Upper lobe of right lung (tissue), 1 donor: ENCODE measurements around the gene ANKRD7. TPM values are rescaled to one million over a fixed set of nuclear protein-coding genes. Genes with fewer than 3 reads are reported as not detected.
"Not testable (repeated sequence)": the region's sequence is repeated elsewhere in the genome, so short reads cannot be mapped to it uniquely, and the experiment has no call there.

Experiments used
- ATAC-seq: fragments of 200-7000 bp; cut with Tn5 transposase; one replicate; pipeline ENCODE4 v1.9.1; 2020; ENCODE audit warnings: mild to moderate bottlenecking, moderate library complexity
- DNase-seq: peaks from one replicate; pipeline ENCODE4 v3.0.0-alpha.2; 2020
- H3K27ac ChIP-seq: fragments of 200-600 bp; one replicate; pipeline ENCODE4 v1.8.0; 2022
- H3K27me3 ChIP-seq: fragments of 200-600 bp; one replicate; pipeline ENCODE4 v1.8.0; 2022; ENCODE audit warnings: mild to moderate bottlenecking
- H3K36me3 ChIP-seq: fragments of 200-600 bp; one replicate; pipeline ENCODE4 v1.8.0; 2022
- H3K4me1 ChIP-seq: fragments of 200-600 bp; one replicate; pipeline ENCODE4 v1.8.0; 2022
- H3K4me3 ChIP-seq: fragments of 200-600 bp; one replicate; pipeline ENCODE4 v1.8.0; 2022; ENCODE audit warnings: mild to moderate bottlenecking
- H3K9me3 ChIP-seq: fragments of 200-600 bp; one replicate; pipeline ENCODE4 v1.8.0; 2022
- intact Hi-C: fragments of 100-400 bp; cut with DNase I; formaldehyde crosslinking; loops from one replicate; pipeline ENCODE4 v1.11.0; 2022
- total RNA-seq: library from RNA; stranded (reverse); fragmentation: NEBNext Ultra II Directional; extraction: Animal tissue kit (Norgen Biotek cat#: 25700); gene quantifications from one replicate; pipeline ENCODE4 v1.2.1, GENCODE V29; 2021
- TF ChIP-seq, protein P1 (sequence below): fragments of 200-600 bp; IDR thresholded peaks from one replicate; pipeline ENCODE4 v1.8.0; 2022; ENCODE audit warnings: antibody characterized with exemption
- donor health status: DM: no; HTN: yes; CAD: no; lungs with severe emphysema.

The ANKRD7 gene
- total RNA-seq, 1 donor from 2014 or later: not detected

DNA sequence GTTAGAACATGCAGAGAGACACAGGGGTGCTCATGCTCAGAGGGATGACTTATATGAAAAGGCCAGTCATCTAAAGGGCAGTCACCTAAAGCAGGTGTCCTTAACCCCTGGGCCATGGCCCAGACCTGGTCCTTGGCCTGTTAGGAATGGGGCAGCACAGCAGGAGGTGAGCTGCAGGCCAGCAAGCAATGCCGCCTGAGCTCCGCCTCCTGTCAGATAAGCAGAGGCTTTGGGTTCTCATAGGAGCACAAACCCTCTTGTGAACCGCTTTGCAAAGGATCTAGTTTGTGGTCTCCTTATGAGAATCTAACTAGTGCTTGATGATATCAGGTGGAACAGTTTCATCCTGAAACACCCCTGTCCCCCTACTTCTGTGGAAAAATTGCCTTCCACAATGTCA lies 14.5 kb downstream of the ANKRD7 start:
- no peaks in the 10 kb centered on the region for H3K36me3 ChIP-seq
- DNase-seq: no peak
- no peaks in the 10 kb centered on the region for H3K4me1 ChIP-seq
- no peak for ATAC-seq
- no peak overlapping the region for H3K4me3 ChIP-seq
- no peaks in the 10 kb centered on the region for H3K9me3 ChIP-seq
- H3K27ac ChIP-seq: no peak overlapping the region
- no peaks in the 10 kb centered on the region for H3K27me3 ChIP-seq
- intact Hi-C loops: no loop called here
- TF ChIP-seq, protein P1, sequence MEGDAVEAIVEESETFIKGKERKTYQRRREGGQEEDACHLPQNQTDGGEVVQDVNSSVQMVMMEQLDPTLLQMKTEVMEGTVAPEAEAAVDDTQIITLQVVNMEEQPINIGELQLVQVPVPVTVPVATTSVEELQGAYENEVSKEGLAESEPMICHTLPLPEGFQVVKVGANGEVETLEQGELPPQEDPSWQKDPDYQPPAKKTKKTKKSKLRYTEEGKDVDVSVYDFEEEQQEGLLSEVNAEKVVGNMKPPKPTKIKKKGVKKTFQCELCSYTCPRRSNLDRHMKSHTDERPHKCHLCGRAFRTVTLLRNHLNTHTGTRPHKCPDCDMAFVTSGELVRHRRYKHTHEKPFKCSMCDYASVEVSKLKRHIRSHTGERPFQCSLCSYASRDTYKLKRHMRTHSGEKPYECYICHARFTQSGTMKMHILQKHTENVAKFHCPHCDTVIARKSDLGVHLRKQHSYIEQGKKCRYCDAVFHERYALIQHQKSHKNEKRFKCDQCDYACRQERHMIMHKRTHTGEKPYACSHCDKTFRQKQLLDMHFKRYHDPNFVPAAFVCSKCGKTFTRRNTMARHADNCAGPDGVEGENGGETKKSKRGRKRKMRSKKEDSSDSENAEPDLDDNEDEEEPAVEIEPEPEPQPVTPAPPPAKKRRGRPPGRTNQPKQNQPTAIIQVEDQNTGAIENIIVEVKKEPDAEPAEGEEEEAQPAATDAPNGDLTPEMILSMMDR: no peak

DNA sequence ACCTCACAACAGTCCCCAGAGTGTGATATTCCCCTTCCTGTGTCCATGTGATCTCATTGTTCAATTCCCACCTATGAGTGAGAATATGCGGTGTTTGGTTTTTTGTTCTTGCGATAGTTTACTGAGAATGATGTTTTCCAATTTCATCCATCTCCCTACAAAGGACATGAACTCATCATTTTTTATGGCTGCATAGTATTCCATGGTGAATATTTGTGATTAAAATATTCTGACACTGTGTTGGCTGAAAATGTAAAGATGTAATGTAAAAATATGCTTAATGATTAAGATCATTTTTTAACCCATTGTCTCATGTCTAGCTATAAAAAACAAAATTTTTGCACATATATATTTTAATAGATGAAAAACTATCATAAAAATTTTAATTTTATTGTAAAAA lies 15.8 kb downstream of the ANKRD7 start:
- intact Hi-C loops, H3K27ac ChIP-seq, H3K4me3 ChIP-seq, H3K4me1 ChIP-seq, ATAC-seq, H3K9me3 ChIP-seq, H3K36me3 ChIP-seq, DNase-seq, H3K27me3 ChIP-seq: not testable (repeated sequence)

DNA sequence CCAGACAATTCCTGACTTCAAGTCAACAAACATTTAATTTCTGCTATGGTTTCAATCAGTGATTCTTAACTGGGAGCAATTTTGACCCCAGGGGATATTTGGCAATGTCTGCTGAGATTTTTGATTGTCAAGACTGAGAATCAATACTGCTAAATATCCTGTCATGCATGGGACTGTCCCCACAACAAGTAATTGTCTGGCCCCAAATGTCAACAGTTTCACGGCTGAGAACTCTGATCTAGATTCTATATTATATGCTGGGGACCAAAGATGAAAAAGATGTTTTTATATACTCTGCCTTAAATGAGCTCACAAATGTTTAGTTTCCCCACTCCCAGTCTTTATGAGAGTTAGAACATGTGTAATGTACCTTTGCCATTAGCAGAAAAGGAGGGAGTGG lies 19.2 kb downstream of the ANKRD7 start:
- Histone ChIP-seq H3K27ac (no peak overlapping the region), H3K4me1 (no peaks in the 10 kb centered on the region), H3K36me3 (no peaks in the 10 kb centered on the region), H3K9me3 (no peaks in the 10 kb centered on the region), H3K27me3 (no peaks in the 10 kb centered on the region), H3K4me3 (no peak overlapping the region)
- TF ChIP-seq, protein P1: no peak
- intact Hi-C loops: no loop called here
- DNase-seq: no peak
- ATAC-seq: no peak

DNA sequence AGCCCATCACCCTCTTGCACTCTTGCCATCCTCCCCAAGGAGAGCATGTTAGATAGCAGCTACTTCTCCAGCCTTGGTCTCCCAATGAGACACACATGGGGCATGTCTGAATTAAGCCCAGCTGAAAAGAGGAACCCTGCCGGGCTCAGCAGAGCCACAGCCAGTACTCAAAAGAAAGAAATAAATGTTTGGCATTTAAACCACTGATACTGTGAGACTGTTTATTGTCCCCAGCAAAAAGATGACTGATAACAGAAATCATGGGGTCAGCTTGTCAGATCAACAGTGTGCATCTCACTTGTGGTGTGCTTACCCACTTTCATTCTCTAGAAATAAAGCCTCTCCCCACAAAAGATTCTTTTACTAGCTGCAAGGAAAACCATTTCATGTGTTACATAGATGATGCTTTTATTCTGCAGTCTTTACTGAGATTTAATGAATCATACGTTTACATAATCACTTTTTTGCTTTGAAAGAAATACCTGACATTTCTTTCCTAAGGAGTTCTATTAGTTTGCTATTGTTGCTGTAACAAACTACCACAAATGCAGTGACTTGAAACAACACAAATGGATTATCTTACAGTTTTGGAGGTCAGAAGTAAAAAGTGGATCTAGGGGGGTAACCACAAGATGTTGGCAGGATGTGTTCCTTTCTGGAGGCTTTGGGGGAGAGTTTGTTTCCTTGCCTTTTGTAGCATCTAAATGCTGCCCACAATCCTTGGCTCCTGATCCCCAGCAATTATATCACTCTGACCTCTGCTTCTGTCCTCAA lies 20.9 kb downstream of the ANKRD7 start:
- no peak overlapping the region for H3K27ac ChIP-seq
- ATAC-seq: no peak
- DNase-seq: no peak
- no peaks in the 10 kb centered on the region for H3K4me1 ChIP-seq
- H3K36me3 ChIP-seq: no peaks in the 10 kb centered on the region
- intact Hi-C loops: no loop called here
- TF ChIP-seq, protein P1: no peak
- H3K27me3 ChIP-seq: no peaks in the 10 kb centered on the region
- H3K4me3 ChIP-seq: no peak overlapping the region
- no peaks in the 10 kb centered on the region for H3K9me3 ChIP-seq

DNA sequence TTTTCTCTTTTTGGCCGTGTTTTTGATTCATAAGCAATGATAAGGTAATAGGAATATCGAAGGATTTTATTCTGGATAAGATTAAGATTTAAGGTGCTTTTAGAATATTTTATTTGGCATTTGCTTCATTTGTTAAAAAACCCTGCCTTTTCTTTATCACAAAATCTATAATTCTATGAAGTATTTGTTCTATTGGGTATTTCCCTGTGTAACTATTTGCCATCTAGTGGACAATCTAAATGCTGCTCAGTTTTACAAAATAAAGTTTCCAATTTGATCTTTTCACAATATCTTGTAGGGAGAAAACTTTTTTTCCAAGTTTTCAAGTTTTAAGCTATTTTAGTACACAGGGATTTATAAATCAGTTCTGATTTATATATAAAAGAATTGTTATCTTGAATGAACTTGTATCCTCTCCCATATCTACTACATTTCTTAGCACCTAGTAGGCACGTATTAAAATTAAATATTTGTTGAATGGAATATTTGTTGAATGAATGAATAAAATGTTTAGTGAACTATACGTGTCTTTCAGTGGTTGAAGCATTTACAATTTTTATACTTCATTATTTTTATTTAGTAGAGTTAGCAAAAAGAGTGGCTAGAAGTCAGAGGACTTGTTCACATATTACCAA lies 26.5 kb downstream of the ANKRD7 start:
- no peak for DNase-seq
- H3K27me3 ChIP-seq: no peaks in the 10 kb centered on the region
- intact Hi-C loops: no loop called here
- no peak overlapping the region for H3K4me3 ChIP-seq
- no peak overlapping the region for H3K27ac ChIP-seq
- TF ChIP-seq, protein P1: no peak
- no peaks in the 10 kb centered on the region for H3K36me3 ChIP-seq
- H3K9me3 ChIP-seq: no peaks in the 10 kb centered on the region
- H3K4me1 ChIP-seq: no peaks in the 10 kb centered on the region
- no peak for ATAC-seq

DNA sequence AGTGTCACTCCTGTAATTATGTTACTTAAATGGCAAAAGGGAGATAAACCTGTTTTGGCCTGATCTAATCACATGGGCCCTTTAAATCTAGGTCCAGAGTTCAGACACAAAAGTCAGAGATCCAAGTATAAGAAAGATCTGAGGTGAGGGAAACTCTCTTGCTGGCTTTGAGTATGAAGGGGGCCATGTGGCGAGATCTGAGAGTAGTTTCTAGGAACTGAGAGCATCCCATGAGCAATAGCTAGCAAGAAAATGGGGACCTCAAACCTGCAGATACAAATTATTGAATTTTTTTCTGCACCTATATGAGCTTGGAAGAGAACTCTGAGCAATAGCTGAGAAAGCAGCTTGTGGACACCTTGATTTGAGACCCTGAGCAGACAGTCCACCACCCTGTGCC lies 27.6 kb downstream of the ANKRD7 start:
- no peaks in the 10 kb centered on the region for H3K9me3 ChIP-seq
- H3K36me3 ChIP-seq: no peaks in the 10 kb centered on the region
- H3K27ac ChIP-seq: no peak overlapping the region
- H3K4me3 ChIP-seq: no peak overlapping the region
- intact Hi-C loops: no loop called here
- TF ChIP-seq, protein P1: no peak
- no peaks in the 10 kb centered on the region for H3K27me3 ChIP-seq
- ATAC-seq (no peak), DNase-seq (no peak)
- H3K4me1 ChIP-seq: no peaks in the 10 kb centered on the region
